Uterus (tissue), 2 donors: ENCODE results near the gene RPS16.

Experiments
- CTCF ChIP-seq, 4 experiments: fragments of 200-600 bp in 2 of 4; fragments of 450-650 bp in 2 of 4; sonication (generic) in 2 of 4; IDR thresholded peaks; one replicate each; pipeline ENCODE4 v1.5.1; 2016 to 2019; ENCODE audit warnings: antibody characterized with exemption in 4 of 4, mild to moderate bottlenecking in 2 of 4, moderate library complexity in 1 of 4
- POLR2A ChIP-seq, 2 donors: fragments of 450-650 bp; IDR thresholded peaks; one replicate each; pipeline ENCODE4 v1.6.1; 2016; ENCODE audit warnings: antibody characterized with exemption in 2 of 2, mild to moderate bottlenecking in 1 of 2, moderate library complexity in 1 of 2

GRCh38 chr19:39446365-39447084 is 10.8 kb upstream of the RPS16 start:
- TF ChIP-seq CTCF (IDR thresholded peaks at IDR 0.05) (no peak), POLR2A (IDR thresholded peaks at IDR 0.05) (no peak)
